M059J (cell line): ENCODE results near the gene SIPA1L2. TPM values are rescaled to one million over a fixed set of nuclear protein-coding genes. Genes with fewer than 3 reads are reported as not detected.

Experiments used
- DNase-seq: peaks from one replicate; pipeline ENCODE4 v3.0.0-alpha.2; 2012; ENCODE audit warnings: low read depth
- total RNA-seq: library from RNA; depleted of rRNA; stranded (reverse); fragments of >200 nt; shearing (Covaris generic); gene quantifications from 2 replicates; pipeline ENCODE4 v1.2.3, GENCODE V29; 2014

SIPA1L2 gene
- total RNA-seq, 1 experiment from 2014 or later = 45.0 TPM

GRCh38 chr1:232650418-232650817, 20.5 kb upstream of the SIPA1L2 start:
- no peak for DNase-seq

GRCh38 chr1:232648316-232648715, 18.4 kb upstream of the SIPA1L2 start:
- DNase-seq = no peak

- no peak for DNase-seq
Observed at GRCh38 chr1:232644209-232644608, 14.3 kb upstream of the SIPA1L2 start.

- no peak for DNase-seq
Observed at GRCh38 chr1:232643251-232643650, 13.3 kb upstream of the SIPA1L2 start.

- DNase-seq = no peak
Observed at GRCh38 chr1:232641507-232641906, 11.6 kb upstream of the SIPA1L2 start.

- DNase-seq = no peak
Observed at GRCh38 chr1:232636799-232637198, 6.9 kb upstream of the SIPA1L2 start.

- peak; percentile 62 for DNase-seq
Observed at GRCh38 chr1:232635778-232636356, 5.9 kb upstream of the SIPA1L2 start.

GRCh38 chr1:232635279-232635678, 5.3 kb upstream of the SIPA1L2 start:
- no peak for DNase-seq

GRCh38 chr1:232634096-232634495, 4.2 kb upstream of the SIPA1L2 start:
- DNase-seq = no peak

GRCh38 chr1:232630894-232631195, 912 bp upstream of the SIPA1L2 start:
- no peak for DNase-seq

GRCh38 chr1:232629250-232630046, 485 bp downstream of the SIPA1L2 start:
- DNase-seq = peak; percentile 48

- DNase-seq = peak; percentile 65
Observed at GRCh38 chr1:232628335-232629249, 1.3 kb downstream of the SIPA1L2 start.

GRCh38 chr1:232627645-232628334, 2.1 kb downstream of the SIPA1L2 start:
- DNase-seq = peak; percentile 72

GRCh38 chr1:232627171-232627570, 2.8 kb downstream of the SIPA1L2 start:
- no peak for DNase-seq

- DNase-seq = no peak
Observed at GRCh38 chr1:232626452-232626851, 3.5 kb downstream of the SIPA1L2 start.

- no peak for DNase-seq
Observed at GRCh38 chr1:232625319-232625868, 4.5 kb downstream of the SIPA1L2 start.

GRCh38 chr1:232624546-232625281, 5.2 kb downstream of the SIPA1L2 start:
- DNase-seq = no peak

GRCh38 chr1:232622981-232623380, 7.0 kb downstream of the SIPA1L2 start:
- no peak for DNase-seq

- DNase-seq = no peak
Observed at GRCh38 chr1:232622378-232622777, 7.6 kb downstream of the SIPA1L2 start.

- no peak for DNase-seq
Observed at GRCh38 chr1:232621050-232621449, 8.9 kb downstream of the SIPA1L2 start.
